Umbilical cord (tissue), 2 donors: ENCODE measurements around the gene RDH13. TPM values are rescaled to one million over a fixed set of nuclear protein-coding genes. Genes with fewer than 3 reads are reported as not detected.
A peak's percentile ranks its signal among the peaks of the same experiment; 100 is the strongest.
"Not testable (repeated sequence)": the region's sequence is repeated elsewhere in the genome, so short reads cannot be mapped to it uniquely, and the experiment has no call there.

Experiments used
- DNase-seq: peaks from one replicate; pipeline ENCODE4 v3.0.0-alpha.2; 2015; ENCODE audit warnings: low spot score
- total RNA-seq: library from RNA; depleted of rRNA; stranded (reverse); fragments of >200 nt; gene quantifications from one replicate; pipeline ENCODE4 v1.2.3, GENCODE V29; 2014; ENCODE audit warnings: low replicate concordance; ENCODE audit not compliant: insufficient read depth

RDH13 gene
- total RNA-seq, result 17.3 TPM

- DNase-seq, result peak; percentile 93
Measured at GRCh38 chr19:55062735-55063491, at the start of gene RDH13. Gene RDH13, minus strand, starts transcription at chr19:55063148. Its CDS starts 116 bp downstream, at chr19:55063032.

GRCh38 chr19:55112246-55112776 is 49.4 kb upstream of the RDH13 start:
- no peak for DNase-seq

GRCh38 chr19:55111238-55111831 is 48.4 kb upstream of the RDH13 start:
- DNase-seq, result no peak

GRCh38 chr19:55109527-55110291 is 46.8 kb upstream of the RDH13 start:
- no peak for DNase-seq

GRCh38 chr19:55107252-55107651 is 44.3 kb upstream of the RDH13 start:
- not testable (repeated sequence) for DNase-seq

GRCh38 chr19:55106591-55106990 is 43.6 kb upstream of the RDH13 start:
- DNase-seq, result no peak

GRCh38 chr19:55105237-55105636 is 42.3 kb upstream of the RDH13 start:
- DNase-seq, result no peak

GRCh38 chr19:55103190-55103589 is 40.2 kb upstream of the RDH13 start:
- no peak for DNase-seq

GRCh38 chr19:55101261-55101660 is 38.3 kb upstream of the RDH13 start:
- DNase-seq, result no peak

- no peak for DNase-seq
Measured at GRCh38 chr19:55099557-55100506, 36.9 kb upstream of the RDH13 start.

GRCh38 chr19:55098716-55099556 is 36.0 kb upstream of the RDH13 start:
- DNase-seq, result no peak

GRCh38 chr19:55097864-55098715 is 35.1 kb upstream of the RDH13 start:
- no peak for DNase-seq

- no peak for DNase-seq
Measured at GRCh38 chr19:55096061-55096701, 33.2 kb upstream of the RDH13 start.

GRCh38 chr19:55095260-55096060 is 32.5 kb upstream of the RDH13 start:
- no peak for DNase-seq

- no peak for DNase-seq
Measured at GRCh38 chr19:55094456-55095259, 31.7 kb upstream of the RDH13 start.

- DNase-seq, result no peak
Measured at GRCh38 chr19:55092423-55093318, 29.7 kb upstream of the RDH13 start.
